PC-3 (cell line): ENCODE data around the gene PPM1L. TPM values are rescaled to one million over a fixed set of nuclear protein-coding genes. Genes with fewer than 3 reads are reported as not detected.

Source experiments
- ATAC-seq: fragments of 200-7000 bp; cut with Tn5 transposase; 2 replicates; pipeline ENCODE4 v1.9.1; 2020; ENCODE audit warnings: mild to moderate bottlenecking, moderate library complexity
- BruUV-seq: library from RNA; stranded (reverse); fragments of 400-500 nt; replicated peaks from 2 replicates; lab custom pipeline; 2021; lab: Mats Ljungman, UMichigan
- CTCF ChIA-PET: fragments of 300-600 bp; sonication (Branson Sonifier 250); formaldehyde crosslinking; loops from one replicate; lab custom pipeline; 2022; ENCODE audit warnings: antibody characterized with exemption; lab: Charles Lee
- POLR2A ChIA-PET: fragments of 300-600 bp; sonication (Branson Sonifier 250); formaldehyde crosslinking; loops from one replicate; lab custom pipeline; 2022; ENCODE audit warnings: antibody characterized with exemption; ENCODE audit not compliant: unreplicated experiment; lab: Charles Lee
- DNase-seq: peaks from one replicate; pipeline ENCODE4 v3.0.0-alpha.2; 2015
- H2AFZ ChIP-seq: fragments of 300-600 bp; sonication (generic); 2 replicates; pipeline ENCODE4 v1.6.0; 2016; ENCODE audit warnings: antibody characterized with exemption, low read length
- H3F3A ChIP-seq: fragments of 300-600 bp; sonication (generic); one replicate; pipeline ENCODE4 v1.6.0; 2017; ENCODE audit warnings: antibody characterized with exemption, low read length, control low read depth, mild to moderate bottlenecking; ENCODE audit not compliant: unreplicated experiment
- H3K27ac ChIP-seq: fragments of 300-600 bp; sonication (generic); 2 replicates; pipeline ENCODE4 v1.5.1; 2016; ENCODE audit warnings: mild to moderate bottlenecking, low read length
- H3K27me3 ChIP-seq: fragments of 300-600 bp; sonication (generic); 2 replicates; pipeline ENCODE4 v1.6.1; 2016; ENCODE audit warnings: low read length, mixed read lengths
- H3K36me3 ChIP-seq: fragments of 300-600 bp; sonication (generic); 2 replicates; pipeline ENCODE4 v1.6.1; 2016; ENCODE audit warnings: low read depth, mixed run types, low read length, mixed read lengths
- H3K4me1 ChIP-seq: fragments of 300-600 bp; sonication (generic); 2 replicates; pipeline ENCODE4 v1.5.1; 2016; ENCODE audit warnings: low read length; ENCODE audit not compliant: insufficient read depth
- H3K4me2 ChIP-seq: fragments of 300-600 bp; sonication (generic); 2 replicates; pipeline ENCODE4 v1.6.0; 2016; ENCODE audit warnings: low read length
- H3K4me3 ChIP-seq: fragments of 300-600 bp; sonication (generic); 2 replicates; pipeline ENCODE4 v1.5.1; 2016; ENCODE audit warnings: mild to moderate bottlenecking, low read length, mixed read lengths
- H3K79me2 ChIP-seq: fragments of 300-600 bp; sonication (generic); 2 replicates; pipeline ENCODE4 v1.6.1; 2017; ENCODE audit warnings: low read length, mixed read lengths
- H3K9ac ChIP-seq: fragments of 300-600 bp; sonication (generic); 2 replicates; pipeline ENCODE4 v1.6.0; 2016; ENCODE audit warnings: mild to moderate bottlenecking, low read length
- H3K9me2 ChIP-seq: fragments of 300-600 bp; sonication (generic); replicated peaks from 2 replicates; pipeline ENCODE4 v1.6.1; 2016; ENCODE audit warnings: mixed run types, low read length, mixed read lengths
- H3K9me3 ChIP-seq: fragments of 300-600 bp; sonication (generic); 2 replicates; pipeline ENCODE4 v1.6.1; 2016; ENCODE audit warnings: low read length, mixed read lengths
- H4K20me1 ChIP-seq: fragments of 300-600 bp; sonication (generic); 2 replicates; pipeline ENCODE4 v1.6.1; 2016; ENCODE audit warnings: low read length, mixed read lengths
- CTCF ChIP-seq: fragments of 300-600 bp; sonication (generic); conservative IDR thresholded peaks from 2 replicates; pipeline ENCODE4 v1.5.1; 2017; ENCODE audit warnings: antibody characterized with exemption, low read depth, mild to moderate bottlenecking, low read length
- EZH2 ChIP-seq: fragments of 300-600 bp; sonication (generic); IDR thresholded peaks from one replicate; pipeline ENCODE4 v1.6.1; 2017; ENCODE audit warnings: antibody characterized with exemption, mild to moderate bottlenecking, low read length; ENCODE audit not compliant: unreplicated experiment
- EZH2phosphoT487 ChIP-seq: fragments of 300-600 bp; sonication (generic); IDR thresholded peaks from 2 replicates; pipeline ENCODE4 v1.6.1; 2018; ENCODE audit warnings: mild to moderate bottlenecking, antibody characterized with exemption, low read length, borderline replicate concordance
- intact Hi-C: fragments of 100-400 bp; cut with micrococcal nuclease; formaldehyde crosslinking; loops from 2 replicates; pipeline ENCODE4 v1.9.0; 2023
- total RNA-seq: library from RNA; depleted of rRNA; stranded (reverse); fragments of >200 nt; gene quantifications from 2 replicates; pipeline ENCODE4 v1.2.3, GENCODE V29; 2014

PPM1L gene
- total RNA-seq, 1 experiment from 2014 or later, result 7.0 TPM

GRCh38 chr3:161100994-161101393, 345.0 kb downstream of the PPM1L start:
- ATAC-seq (no peak), DNase-seq (no peak)
- H2AFZ ChIP-seq, result no peak overlapping the region
- intact Hi-C loops, result no loop called here
- no peaks in the 10 kb centered on the region for H4K20me1 ChIP-seq
- no peaks in the 10 kb centered on the region for H3F3A ChIP-seq
- no peaks in the 10 kb centered on the region for H3K27me3 ChIP-seq
- TF ChIP-seq EZH2 (no peak), EZH2phosphoT487 (no peak), CTCF (no peak)
- BruUV-seq, result no TSS peak
- H3K4me2 ChIP-seq, result no peak overlapping the region
- no peak overlapping the region for H3K27ac ChIP-seq
- H3K9me2 ChIP-seq, result no peaks in the 10 kb centered on the region
- peaks cover 45% of the 10 kb centered on the region for H3K36me3 ChIP-seq
- no peak overlapping the region for H3K4me3 ChIP-seq
- ChIA-PET POLR2A (no interaction called here), CTCF (no interaction called here)
- no peak overlapping the region for H3K9ac ChIP-seq
- H3K4me1 ChIP-seq, result peaks cover 35% of the 10 kb centered on the region
- peaks cover 46% of the 10 kb centered on the region for H3K79me2 ChIP-seq
- H3K9me3 ChIP-seq, result no peaks in the 10 kb centered on the region

DNA sequence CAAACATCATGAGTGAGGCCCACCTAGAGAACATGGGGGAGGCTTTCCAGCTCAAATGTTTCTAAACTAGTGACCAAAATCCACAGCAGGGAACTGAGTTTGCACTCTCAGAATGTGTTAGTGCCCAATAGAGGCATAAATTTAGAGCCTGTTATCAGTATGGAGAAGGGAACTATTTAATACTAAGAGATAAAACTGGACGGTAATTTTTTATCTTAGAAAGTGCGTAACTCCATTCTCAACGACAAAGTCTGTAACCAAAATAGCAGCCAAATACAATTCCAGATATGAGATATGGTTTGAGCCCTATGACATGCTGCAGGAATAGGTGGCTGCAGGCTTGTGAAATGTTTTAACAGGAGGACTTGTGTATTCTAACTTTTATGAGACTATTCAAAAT, 345.6 kb downstream of the PPM1L start:
- DNase-seq (no peak), ATAC-seq (no peak)
- POLR2A ChIA-PET, result interaction anchor here (0.9 kb wide), 1 partner anchor 102 kb away, joined by 3 read pairs; no protein-coding TSS in a partner anchor
- intact Hi-C loops, result no loop called here
- Histone ChIP-seq H3K4me3 (no peak overlapping the region), H3K36me3 (peaks cover 39% of the 10 kb centered on the region), H3K27ac (no peak overlapping the region), H3F3A (no peaks in the 10 kb centered on the region), H3K27me3 (no peaks in the 10 kb centered on the region), H3K4me1 (peaks cover 41% of the 10 kb centered on the region), H3K9me2 (no peaks in the 10 kb centered on the region), H3K79me2 (peaks cover 46% of the 10 kb centered on the region), H3K4me2 (peak overlapping the region; percentile 14; the same call in 1 of the 2 replicates), H3K9ac (no peak overlapping the region), H2AFZ (no peak overlapping the region), H3K9me3 (no peaks in the 10 kb centered on the region), H4K20me1 (no peaks in the 10 kb centered on the region)
- CTCF ChIA-PET, result no interaction called here
- no TSS peak for BruUV-seq
- no peak for TF ChIP-seq EZH2
- TF ChIP-seq EZH2phosphoT487, result no peak
- no peak for TF ChIP-seq CTCF

DNA sequence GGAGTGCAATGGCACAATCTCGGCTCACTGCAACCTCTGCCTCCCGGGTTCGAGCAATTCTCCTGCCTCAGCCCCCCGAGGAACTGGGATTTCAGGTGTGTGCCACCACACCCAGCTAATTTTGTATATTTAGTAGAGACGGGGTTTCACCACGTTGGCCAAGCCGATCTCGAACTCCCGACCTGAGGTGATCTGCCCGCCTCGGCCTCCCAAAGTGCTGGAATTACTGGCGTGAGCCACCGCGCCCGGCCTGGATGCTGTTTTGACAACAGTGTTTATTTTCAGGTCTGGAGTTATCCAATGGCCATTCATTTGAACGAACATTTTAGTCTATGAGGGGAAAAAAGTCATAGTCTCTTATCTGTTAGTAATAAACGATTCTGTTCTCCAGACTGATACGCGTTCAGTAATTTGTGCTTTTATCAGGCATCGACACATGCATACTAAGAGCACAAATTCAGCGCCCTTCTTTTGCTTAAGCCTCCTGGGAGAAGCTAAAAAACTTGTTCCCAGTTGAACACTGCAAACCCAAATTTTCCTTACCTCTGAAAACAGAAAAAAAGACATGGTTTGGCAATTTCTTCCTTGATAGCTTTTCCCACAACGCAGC, 347.9 kb downstream of the PPM1L start:
- peaks cover 63% of the 10 kb centered on the region for H3K4me1 ChIP-seq
- no peak for TF ChIP-seq CTCF
- TF ChIP-seq EZH2phosphoT487, result no peak
- no peak for TF ChIP-seq EZH2
- no peaks in the 10 kb centered on the region for H3K9me2 ChIP-seq
- H3F3A ChIP-seq, result peaks cover 3% of the 10 kb centered on the region
- BruUV-seq, result TSS peak; percentile 49
- intact Hi-C loops, result loop anchor here (2.0 kb wide), 2 partner anchors 99 to 169 kb away; no protein-coding TSS in a partner anchor
- peak overlapping the region; percentile 89 for H3K4me3 ChIP-seq
- DNase-seq (no peak), ATAC-seq (no peak)
- H3K79me2 ChIP-seq, result peaks cover 46% of the 10 kb centered on the region
- H3K36me3 ChIP-seq, result peaks cover 35% of the 10 kb centered on the region
- peak overlapping the region; percentile 85 for H2AFZ ChIP-seq
- POLR2A ChIA-PET, result no interaction called here
- CTCF ChIA-PET, result interaction anchor here (0.6 kb wide), 1 partner anchor 154 kb away, joined by 3 read pairs; no protein-coding TSS in a partner anchor
- H3K9me3 ChIP-seq, result no peaks in the 10 kb centered on the region
- no peaks in the 10 kb centered on the region for H4K20me1 ChIP-seq
- peak overlapping the region; percentile 55 for H3K27ac ChIP-seq
- H3K9ac ChIP-seq, result peak overlapping the region; percentile 81
- no peaks in the 10 kb centered on the region for H3K27me3 ChIP-seq
- H3K4me2 ChIP-seq, result peak overlapping the region; percentile 89
